MM.1S (cell line): ENCODE results near the gene NHSL2.

ENCODE experiments used
- DNase-seq: peaks from one replicate; pipeline ENCODE4 v3.0.0-alpha.2; 2015
- H2AFZ ChIP-seq: fragments of 300-600 bp; sonication (generic); 2 replicates; pipeline ENCODE4 v1.6.0; 2016; ENCODE audit warnings: antibody characterized with exemption, low read length
- H3F3A ChIP-seq: fragments of 300-600 bp; sonication (generic); 2 replicates; pipeline ENCODE4 v1.6.1; 2016; ENCODE audit warnings: mild to moderate bottlenecking, antibody characterized with exemption, low read length, moderate library complexity, mixed read lengths; ENCODE audit not compliant: insufficient read depth
- H3K27ac ChIP-seq: fragments of 300-600 bp; sonication (generic); 2 replicates; pipeline ENCODE4 v1.5.1; 2016; ENCODE audit warnings: mild to moderate bottlenecking, low read length
- H3K27me3 ChIP-seq: fragments of 300-600 bp; sonication (generic); replicated peaks from 2 replicates; pipeline ENCODE4 v1.6.0; 2016; ENCODE audit warnings: low read length; ENCODE audit not compliant: insufficient read depth
- H3K36me3 ChIP-seq: fragments of 300-600 bp; sonication (generic); replicated peaks from 2 replicates; pipeline ENCODE4 v1.6.1; 2016; ENCODE audit warnings: mild to moderate bottlenecking, low read length, mixed read lengths; ENCODE audit not compliant: insufficient read depth
- H3K4me1 ChIP-seq: fragments of 300-600 bp; sonication (generic); 2 replicates; pipeline ENCODE4 v1.6.1; 2016; ENCODE audit warnings: low read length, mixed read lengths
- H3K4me2 ChIP-seq: fragments of 300-600 bp; sonication (generic); 2 replicates; pipeline ENCODE4 v1.6.0; 2016; ENCODE audit warnings: low read depth, low read length
- H3K4me3 ChIP-seq: fragments of 300-600 bp; sonication (generic); 2 replicates; pipeline ENCODE4 v1.5.1; 2016; ENCODE audit warnings: low read length, mixed read lengths
- H3K79me2 ChIP-seq: fragments of 300-600 bp; sonication (generic); 2 replicates; pipeline ENCODE4 v1.6.1; 2016; ENCODE audit warnings: mixed run types, low read length, mixed read lengths
- H3K9ac ChIP-seq: fragments of 300-600 bp; sonication (generic); 2 replicates; pipeline ENCODE4 v1.6.1; 2016; ENCODE audit warnings: low read length, mixed read lengths
- H3K9me2 ChIP-seq: fragments of 300-600 bp; sonication (generic); replicated peaks from 2 replicates; pipeline ENCODE4 v1.6.1; 2016; ENCODE audit warnings: mild to moderate bottlenecking, low read length, mixed read lengths; ENCODE audit not compliant: insufficient read depth
- H3K9me3 ChIP-seq: fragments of 300-600 bp; sonication (generic); replicated peaks from 2 replicates; pipeline ENCODE4 v1.6.1; 2016; ENCODE audit warnings: mild to moderate bottlenecking, low read length, mixed read lengths; ENCODE audit not compliant: insufficient read depth
- H4K20me1 ChIP-seq: fragments of 300-600 bp; sonication (generic); 2 replicates; pipeline ENCODE4 v1.6.1; 2016; ENCODE audit warnings: mild to moderate bottlenecking, low read length, moderate library complexity, mixed read lengths; ENCODE audit not compliant: insufficient read depth
- CTCF ChIP-seq: fragments of 300-600 bp; sonication (generic); IDR thresholded peaks from 2 replicates; pipeline ENCODE4 v1.5.1; 2016; ENCODE audit warnings: antibody characterized with exemption, low read length, mixed read lengths
- EZH2 ChIP-seq: fragments of 300-600 bp; sonication (generic); optimal IDR thresholded peaks from 2 replicates; pipeline ENCODE3; 2017; ENCODE audit warnings: low read depth, mild to moderate bottlenecking, antibody characterized with exemption, low read length, mixed read lengths
- EZH2phosphoT487 ChIP-seq: fragments of 300-600 bp; sonication (generic); IDR thresholded peaks from 2 replicates; pipeline ENCODE4 v1.6.1; 2018; ENCODE audit warnings: antibody characterized with exemption, low read length

Gene NHSL2

DNA sequence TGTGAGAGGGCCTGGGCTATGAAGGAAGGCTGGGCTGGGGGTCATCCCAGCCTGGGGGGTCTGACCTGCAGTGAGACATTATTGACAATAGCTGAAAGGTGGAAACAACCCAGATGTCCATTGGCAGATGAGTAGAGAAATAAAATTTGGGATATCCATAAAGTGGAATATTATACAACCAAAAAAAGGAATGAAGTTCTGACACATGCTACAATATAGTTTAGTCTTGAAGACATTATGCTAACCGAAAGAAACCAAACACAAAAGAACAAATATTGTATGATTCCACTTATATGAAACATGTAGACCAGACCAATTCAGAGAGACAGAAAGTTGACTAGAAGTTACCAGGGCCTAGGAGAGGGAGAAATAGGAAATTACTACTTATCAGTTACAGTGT lies 176.3 kb downstream of the NHSL2 start:
- no peak overlapping the region for H3K9ac ChIP-seq
- TF ChIP-seq EZH2phosphoT487 = no peak
- TF ChIP-seq CTCF = no peak
- TF ChIP-seq EZH2 = no peak
- H3F3A ChIP-seq = no peaks in the 10 kb centered on the region
- H3K4me1 ChIP-seq = peaks cover 5% of the 10 kb centered on the region
- no peak overlapping the region for H3K27ac ChIP-seq
- no peak overlapping the region for H2AFZ ChIP-seq
- no peaks in the 10 kb centered on the region for H3K36me3 ChIP-seq
- H3K79me2 ChIP-seq = no peaks in the 10 kb centered on the region
- H3K4me3 ChIP-seq = no peak overlapping the region
- H3K9me3 ChIP-seq = no peaks in the 10 kb centered on the region
- DNase-seq = no peak
- no peaks in the 10 kb centered on the region for H3K27me3 ChIP-seq
- H3K9me2 ChIP-seq = no peaks in the 10 kb centered on the region
- no peaks in the 10 kb centered on the region for H4K20me1 ChIP-seq
- H3K4me2 ChIP-seq = no peak overlapping the region

- Histone ChIP-seq H3K4me2 (no peak overlapping the region), H3F3A (no peaks in the 10 kb centered on the region), H2AFZ (no peak overlapping the region), H3K9me3 (no peaks in the 10 kb centered on the region), H3K36me3 (no peaks in the 10 kb centered on the region), H3K9me2 (no peaks in the 10 kb centered on the region), H3K4me3 (no peak overlapping the region), H3K27me3 (no peaks in the 10 kb centered on the region), H4K20me1 (no peaks in the 10 kb centered on the region), H3K4me1 (peaks cover 3% of the 10 kb centered on the region), H3K27ac (no peak overlapping the region), H3K79me2 (no peaks in the 10 kb centered on the region), H3K9ac (no peak overlapping the region)
- no peak for DNase-seq
- no peak for TF ChIP-seq EZH2phosphoT487
- TF ChIP-seq EZH2 = no peak
- no peak for TF ChIP-seq CTCF
These were observed 178.1 kb downstream of the NHSL2 start for GRCh38 chrX:72088761-72089160.

DNA sequence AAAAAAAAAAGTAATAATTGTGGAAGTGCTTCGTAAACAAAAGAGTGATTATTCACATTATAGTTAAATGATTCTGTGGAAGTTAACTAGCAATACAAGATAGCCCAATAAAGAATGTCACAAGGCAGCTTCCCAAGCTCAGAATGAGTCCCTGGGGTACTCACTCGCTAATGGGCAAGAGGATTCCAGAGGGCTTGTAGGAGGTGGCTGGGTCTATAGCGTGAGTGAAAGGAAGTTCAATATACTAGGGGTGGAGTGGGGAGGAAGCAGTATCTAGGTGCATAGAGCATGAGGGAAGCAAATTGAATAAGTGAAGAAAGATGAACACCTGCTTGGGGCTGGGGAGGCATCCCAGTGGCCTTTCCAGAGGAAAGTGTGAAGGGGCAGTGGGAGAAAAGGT lies 178.6 kb downstream of the NHSL2 start:
- H3K4me2 ChIP-seq = no peak overlapping the region
- H2AFZ ChIP-seq = no peak overlapping the region
- H3K79me2 ChIP-seq = no peaks in the 10 kb centered on the region
- H3K27me3 ChIP-seq = no peaks in the 10 kb centered on the region
- peaks cover 3% of the 10 kb centered on the region; the same call in 1 of the 2 replicates for H3K4me1 ChIP-seq
- no peaks in the 10 kb centered on the region for H3K9me3 ChIP-seq
- no peaks in the 10 kb centered on the region for H4K20me1 ChIP-seq
- H3K4me3 ChIP-seq = no peak overlapping the region
- no peaks in the 10 kb centered on the region for H3K9me2 ChIP-seq
- TF ChIP-seq EZH2phosphoT487 (no peak), CTCF (no peak), EZH2 (no peak)
- DNase-seq = no peak
- H3K36me3 ChIP-seq = no peaks in the 10 kb centered on the region
- H3K9ac ChIP-seq = no peak overlapping the region
- no peak overlapping the region for H3K27ac ChIP-seq
- no peaks in the 10 kb centered on the region for H3F3A ChIP-seq
